Stomach (tissue), 4 donors: ENCODE measurements around the gene MAP3K3.

Experiments used
- CTCF ChIP-seq, 7 experiments: fragments of 450-650 bp in 4 of 7; fragments of 200-600 bp in 3 of 7; sonication (generic) in 3 of 7; IDR thresholded peaks; one replicate each; pipeline ENCODE4 v1.5.1; 2016 to 2019; ENCODE audit warnings: antibody characterized with exemption in 7 of 7, control low read depth in 2 of 7, mild to moderate bottlenecking in 1 of 7
- EP300 ChIP-seq: sonication (generic); formaldehyde crosslinking; IDR thresholded peaks from one replicate; pipeline ENCODE4 v1.6.1; 2017; ENCODE audit warnings: antibody characterized with exemption

- TF ChIP-seq CTCF (IDR thresholded peaks at IDR 0.05): no peak
- no peak for TF ChIP-seq EP300
Observed at GRCh38 chr17:63629627-63630026, 7.4 kb downstream of the MAP3K3 start.
